Measurements from ENCODE around the gene CPXM1.
"Not testable (repeated sequence)": the region's sequence is repeated elsewhere in the genome, so short reads cannot be mapped to it uniquely, and the experiment has no call there.

CPXM1 gene

DNA sequence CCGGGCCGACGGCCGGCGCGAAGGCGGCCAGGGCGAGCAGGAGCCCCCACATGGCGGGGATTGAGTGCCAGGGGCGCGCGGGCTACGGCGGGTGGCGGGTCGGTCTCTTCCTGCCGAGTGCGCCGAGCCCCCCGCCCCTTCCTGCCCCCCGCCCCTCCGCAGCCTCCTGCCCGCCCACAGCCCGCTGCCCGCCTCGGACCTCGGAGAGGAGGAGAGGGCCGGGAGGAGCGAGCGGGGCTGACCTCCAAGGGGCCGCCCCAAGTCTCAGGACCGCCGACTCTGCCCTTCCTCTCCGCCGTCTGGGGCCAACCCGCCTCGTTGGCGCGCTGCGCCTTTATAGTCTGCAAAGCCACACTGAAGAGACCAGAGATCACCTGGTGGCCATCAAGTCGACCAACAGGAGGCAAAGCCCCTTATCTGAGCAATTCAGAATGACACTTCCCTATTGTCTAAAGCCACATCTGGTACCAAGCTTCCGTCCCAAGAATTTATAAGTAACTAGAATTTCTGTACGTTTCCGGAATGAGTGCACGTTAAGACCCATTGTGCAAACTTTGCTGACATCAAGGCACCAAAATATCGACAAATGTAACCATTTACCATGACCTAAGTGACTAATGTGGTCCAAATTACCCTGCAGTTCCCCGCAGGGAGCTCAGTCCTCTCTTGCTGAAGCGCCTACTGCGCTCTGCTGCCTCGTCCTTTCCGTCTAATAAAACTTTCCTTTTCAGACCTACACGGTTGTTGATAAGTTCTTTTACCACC lies at the start of gene CPXM1:
Gene CPXM1 (minus strand): TSS at position 107 of the 765 bp plus-strand sequence. CDS start 55 bp downstream, at position 52.
- peak; percentile 83 for DNase-seq

DNA sequence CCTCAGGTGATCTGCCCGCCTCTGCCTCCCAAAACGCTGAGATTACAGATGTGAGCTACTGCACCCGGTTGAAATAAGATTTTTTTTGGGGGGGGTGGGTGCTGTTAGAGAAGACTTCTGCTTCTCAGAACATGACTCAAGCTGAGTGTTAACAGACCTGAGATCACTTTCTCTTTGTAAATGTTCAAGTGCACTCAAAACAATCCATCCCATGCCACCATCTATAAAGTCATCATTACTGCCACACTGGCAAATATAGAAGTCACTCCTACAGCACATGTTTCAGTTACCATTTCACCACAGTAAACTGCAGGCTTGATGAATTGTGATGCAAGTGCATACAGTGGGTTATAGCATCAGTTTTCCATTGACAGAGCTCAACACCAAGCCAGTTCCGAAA lies 49.1 kb upstream of the CPXM1 start:
- no peak for DNase-seq

DNA sequence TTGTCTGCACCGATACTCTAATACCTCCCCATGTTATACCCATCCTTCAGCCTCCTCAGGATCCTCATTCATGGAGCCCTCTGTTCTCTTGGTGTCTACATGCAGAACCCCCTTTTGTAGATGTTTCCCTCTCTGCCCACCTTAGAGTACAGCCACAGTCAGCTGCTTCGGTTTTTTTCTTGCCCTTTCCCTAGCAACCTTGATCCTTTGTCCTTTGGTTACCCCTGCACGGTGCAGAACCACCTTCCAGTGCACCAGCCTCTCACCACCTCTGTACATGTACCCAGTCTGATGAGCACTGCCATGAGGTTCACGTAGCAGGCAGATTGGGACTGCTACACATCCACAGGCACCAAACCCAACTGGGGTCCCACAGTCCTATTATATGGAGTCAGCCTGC lies 47.4 kb upstream of the CPXM1 start:
- no peak for DNase-seq

DNA sequence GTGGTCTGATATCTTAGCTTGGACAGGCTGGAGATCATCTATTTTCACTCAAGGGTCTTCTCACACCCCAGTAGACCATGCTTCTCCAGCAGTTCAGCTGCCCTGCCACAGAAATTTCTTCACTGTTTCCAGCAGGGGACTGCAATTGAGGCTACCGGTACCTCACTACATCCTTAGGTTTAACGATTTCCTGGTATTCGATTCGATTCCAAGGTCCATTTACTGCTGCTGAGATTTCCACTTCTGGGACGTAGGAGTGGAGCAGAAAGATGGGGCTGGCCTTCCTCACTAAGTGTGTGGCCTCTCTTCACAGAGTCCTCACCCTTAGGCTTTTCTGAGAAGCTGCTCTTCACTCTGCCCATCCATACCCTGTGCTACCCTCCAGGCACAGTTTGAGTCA lies 46.3 kb upstream of the CPXM1 start:
- no peak for DNase-seq

DNA sequence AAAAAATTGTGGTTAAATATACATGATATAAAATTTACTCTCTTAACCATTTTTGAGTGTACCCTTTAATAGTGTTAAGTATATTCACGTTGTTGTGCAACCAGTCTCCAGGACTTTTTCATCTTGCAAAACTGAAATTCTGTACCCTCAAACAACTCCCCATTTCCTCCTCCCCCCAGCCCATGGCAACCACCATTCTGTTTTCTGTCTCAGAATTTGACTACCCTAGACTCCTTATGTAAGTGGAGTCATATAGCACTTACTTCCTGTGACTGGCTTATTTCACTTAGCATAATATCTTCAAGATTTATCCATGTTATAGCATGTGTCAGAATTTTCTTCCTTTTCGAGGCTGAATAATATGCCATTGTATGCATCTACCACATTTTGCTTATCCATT lies 45.2 kb upstream of the CPXM1 start:
- DNase-seq: no peak

DNA sequence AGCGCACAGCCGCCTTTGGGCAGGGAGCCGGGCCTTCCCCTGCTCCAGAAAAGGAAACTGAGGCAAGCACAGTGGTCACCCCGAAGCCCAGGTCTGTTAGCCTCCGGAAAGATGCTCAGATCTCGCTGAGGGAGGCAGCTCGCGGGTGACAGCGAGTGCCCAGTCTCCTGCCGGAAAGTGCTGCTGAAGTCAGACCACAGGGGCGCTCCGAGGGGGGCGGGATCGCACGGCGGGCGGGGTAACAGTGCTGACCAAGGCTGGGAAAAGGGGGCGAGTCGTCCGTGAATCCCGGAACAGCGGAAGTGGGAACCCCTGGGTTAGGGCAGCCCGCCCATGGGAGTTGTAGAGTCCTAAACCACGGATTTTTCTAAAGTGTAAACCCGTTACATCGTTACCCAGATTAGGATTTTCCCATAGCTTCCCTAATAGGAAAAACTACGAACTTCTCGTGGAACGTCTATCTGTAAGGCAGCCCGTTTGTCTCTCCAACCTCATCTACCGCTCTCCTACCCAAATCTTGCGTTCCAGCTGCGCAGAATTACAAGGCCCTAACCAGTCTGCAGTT lies 40.6 kb upstream of the CPXM1 start:
- peak; percentile 56 for DNase-seq

DNA sequence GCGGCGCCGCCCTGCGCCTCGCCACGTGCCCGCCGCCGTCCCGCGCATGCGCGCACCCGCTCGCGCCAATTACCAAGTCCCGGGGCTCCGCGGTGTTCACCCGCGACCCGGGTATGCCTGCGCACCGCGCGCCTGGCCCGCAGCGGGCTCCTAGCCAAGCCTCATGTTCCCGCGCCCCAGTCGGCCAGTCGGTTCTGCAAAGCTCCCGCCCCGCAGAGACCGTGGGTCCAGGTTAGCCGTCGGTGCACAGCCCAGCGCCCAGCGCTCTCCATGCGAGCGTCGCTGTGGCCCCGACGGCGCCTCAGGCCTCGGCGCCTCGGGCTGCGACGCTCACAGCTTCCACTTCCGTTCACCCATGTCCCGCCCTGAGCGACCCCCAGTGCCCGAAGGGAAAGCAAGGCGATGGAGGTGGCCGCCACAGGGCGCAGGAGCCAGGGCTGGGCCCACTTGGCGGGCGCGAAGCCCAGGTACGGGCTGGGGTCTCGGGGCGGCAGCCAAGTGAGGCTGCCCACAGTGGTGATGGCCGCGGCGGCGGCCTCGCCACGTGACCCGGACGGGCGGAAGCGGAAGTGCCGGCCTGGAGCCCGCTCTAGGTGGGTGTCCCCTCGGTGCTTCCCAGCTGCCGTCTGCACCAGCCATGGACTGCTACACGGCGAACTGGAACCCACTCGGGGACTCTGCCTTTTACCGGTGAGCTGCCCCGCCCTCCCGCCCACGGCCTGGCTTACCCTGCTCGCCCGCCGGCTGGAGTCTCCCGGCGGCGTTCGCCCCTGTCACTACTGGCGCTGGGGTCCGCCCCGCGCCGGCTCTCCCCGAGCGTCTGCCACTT lies 39.9 kb upstream of the CPXM1 start, which contains the start of the genes PCED1A and VPS16:
Gene PCED1A (minus strand): TSS at position 518 of the 829 bp plus-strand sequence. CDS start 743 bp downstream, outside the sequence.
Gene VPS16 (plus strand): TSS at position 608 of the 829 bp plus-strand sequence. CDS start 30 bp downstream, at position 638.
- peak; percentile 94 for DNase-seq

DNA sequence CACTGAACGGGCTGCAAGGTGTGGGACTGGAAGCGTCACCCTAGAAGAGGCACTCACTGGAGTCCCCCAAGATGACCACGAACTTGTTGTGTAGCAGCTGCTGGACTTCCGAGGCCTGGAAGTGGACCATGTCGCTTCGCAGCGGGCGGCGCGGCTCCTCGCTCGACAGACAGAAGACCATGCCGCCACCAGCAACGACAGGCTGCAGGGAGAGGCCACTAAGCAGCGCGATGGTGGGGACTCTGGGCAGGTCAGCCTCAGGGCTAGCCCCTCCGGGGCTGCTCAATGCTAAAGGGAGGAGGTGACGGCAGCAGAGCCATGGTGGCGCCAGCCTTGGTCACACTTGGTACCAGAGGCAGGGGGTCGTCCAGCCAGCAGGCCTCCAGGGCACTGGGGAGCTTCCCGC lies 39.3 kb upstream of the CPXM1 start:
- DNase-seq: peak; percentile 4

DNA sequence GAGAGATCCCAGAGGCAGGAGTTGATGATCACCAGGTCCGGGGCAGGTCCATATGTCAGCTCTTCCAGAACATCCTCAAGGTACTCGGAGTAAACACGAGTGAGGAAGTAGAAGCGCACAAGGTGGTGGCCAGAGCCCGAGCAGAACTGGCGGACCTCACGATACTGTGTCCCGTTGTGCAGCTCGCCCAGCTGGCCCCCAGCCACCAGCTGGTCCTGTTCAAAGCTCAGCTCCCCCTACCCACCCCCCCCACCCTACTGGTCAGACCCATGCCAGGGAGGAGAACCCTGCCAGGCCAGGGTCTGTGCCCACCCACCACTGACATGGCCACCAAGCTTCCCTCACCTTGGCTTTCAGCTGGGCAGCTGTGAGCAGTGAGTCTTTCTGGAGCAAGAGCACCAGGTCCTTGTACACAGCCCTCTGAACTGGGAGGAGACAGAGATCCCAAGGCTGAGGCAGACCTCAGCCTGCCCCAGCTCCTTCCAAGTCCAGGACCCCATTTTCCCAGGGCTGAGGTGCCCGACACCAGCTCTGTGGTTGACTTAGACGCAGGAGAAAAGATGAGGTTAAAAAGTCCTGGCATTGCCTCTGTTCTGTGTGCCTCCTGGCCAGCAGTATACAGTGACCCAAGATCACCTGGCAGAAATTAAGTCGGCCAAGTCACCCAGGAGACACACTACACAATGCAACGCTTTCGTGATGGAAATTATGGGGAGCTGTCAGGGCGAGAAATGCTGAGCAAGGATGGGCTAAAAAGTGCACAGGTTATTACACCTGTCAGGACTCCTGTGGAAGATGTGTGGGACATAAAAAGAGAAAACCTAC lies 38.6 kb upstream of the CPXM1 start:
- no peak for DNase-seq

DNA sequence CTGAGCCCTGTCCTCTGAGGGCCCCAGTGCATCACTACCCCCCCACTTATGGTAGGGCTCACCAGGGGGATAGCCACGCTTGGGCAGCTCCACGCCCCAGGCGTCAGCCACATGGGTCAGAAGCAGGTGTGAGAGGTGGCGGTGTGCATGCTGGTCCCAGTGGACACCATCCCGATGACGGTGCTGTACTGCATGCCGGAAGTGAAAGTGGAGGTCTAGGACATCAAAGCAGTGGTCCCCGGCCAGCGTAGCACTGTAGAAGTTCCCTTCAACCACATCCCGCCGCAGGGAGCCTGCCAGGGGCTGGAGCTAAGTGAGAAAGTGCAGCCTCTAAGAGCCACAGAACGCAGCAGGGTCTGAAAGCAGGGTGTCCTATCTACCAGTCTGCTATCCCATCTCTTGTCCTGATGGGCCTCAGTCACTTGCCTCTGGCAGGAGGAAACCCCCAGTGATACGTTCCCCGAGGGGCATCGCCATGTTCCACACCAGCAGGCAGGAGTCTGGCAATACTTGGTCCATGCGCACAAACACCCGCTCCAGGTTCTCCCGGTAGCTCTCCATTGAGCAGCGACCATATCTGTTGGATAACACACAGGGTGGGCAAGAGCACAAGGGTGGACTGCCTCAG lies 37.9 kb upstream of the CPXM1 start:
- DNase-seq: no peak

DNA sequence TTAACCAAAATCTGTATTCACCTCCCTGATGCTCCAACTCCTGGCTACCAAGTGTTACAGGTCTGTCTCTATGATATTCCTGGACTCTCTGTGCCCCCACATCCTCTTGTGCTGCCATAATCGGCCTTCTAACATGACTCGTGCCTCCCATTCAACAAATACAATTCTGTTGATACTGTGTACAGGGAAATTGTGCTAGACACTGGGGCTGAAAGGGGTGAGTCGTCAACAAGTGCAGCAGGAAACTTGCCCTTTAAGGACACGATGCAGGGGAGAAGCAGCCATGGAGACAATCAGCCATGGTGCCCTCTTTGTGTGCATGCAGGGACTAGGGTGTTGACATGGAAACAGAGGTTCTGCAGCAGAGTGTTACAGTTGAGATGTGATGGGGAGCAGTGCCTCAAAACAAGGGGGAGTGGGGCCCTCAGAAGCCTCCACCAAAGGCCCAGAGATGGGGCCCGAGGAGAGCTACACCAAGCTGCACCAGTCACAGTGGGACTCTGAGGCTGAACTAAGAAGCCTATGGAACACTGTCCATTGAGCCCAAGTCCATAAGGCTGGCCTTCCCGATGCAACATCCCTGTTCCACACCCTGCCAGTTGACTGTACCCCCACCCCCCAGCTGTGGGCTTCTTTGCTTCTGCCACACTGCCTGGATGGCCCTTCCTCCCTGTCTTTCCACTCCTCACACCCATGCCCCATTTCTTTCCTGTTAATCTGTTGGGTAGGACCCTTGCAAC lies 37.0 kb upstream of the CPXM1 start:
- no peak for DNase-seq

DNA sequence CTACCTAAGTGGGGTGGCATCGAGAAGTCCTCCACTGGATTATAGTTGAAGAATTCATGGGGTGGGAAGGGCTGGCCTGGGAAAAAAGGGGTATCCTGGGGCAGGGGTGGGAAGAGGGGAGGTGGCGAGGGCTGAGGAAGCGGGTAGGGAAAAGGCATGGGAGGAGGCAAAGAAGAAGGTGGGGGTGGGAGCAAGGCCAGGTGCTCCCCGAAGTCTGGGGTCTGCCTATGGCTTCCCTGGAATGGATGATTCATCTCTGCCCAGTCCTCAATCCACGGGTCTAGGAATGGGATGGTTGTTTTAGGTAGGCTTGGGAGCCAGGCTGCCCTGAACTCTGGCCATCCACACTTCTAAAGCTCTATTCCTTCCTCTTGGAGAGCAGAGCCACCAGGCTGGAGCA lies 35.6 kb upstream of the CPXM1 start:
- no peak for DNase-seq

DNA sequence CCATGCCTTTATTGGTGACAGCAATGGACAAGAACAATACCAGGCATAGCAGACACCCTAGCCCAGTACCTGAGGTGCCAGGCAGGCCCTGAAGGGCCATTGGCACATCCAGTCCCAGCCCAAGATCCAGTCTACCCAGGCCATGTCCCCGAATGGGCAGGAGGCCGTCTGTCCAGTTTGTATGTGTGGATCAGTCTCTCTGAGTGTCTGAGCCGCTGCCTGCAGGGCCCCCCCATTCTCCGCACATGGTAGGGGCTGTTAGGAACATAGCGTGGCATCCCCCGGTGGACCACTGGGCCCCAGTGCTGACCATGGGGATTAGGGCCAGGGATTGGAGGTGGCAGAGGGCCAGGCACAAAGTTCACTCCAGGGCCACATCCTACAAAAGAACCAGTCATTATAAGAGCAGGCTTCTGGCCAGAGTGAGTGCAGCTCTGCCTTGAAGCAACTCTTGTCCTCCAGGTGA lies 34.9 kb upstream of the CPXM1 start:
- DNase-seq: no peak

DNA sequence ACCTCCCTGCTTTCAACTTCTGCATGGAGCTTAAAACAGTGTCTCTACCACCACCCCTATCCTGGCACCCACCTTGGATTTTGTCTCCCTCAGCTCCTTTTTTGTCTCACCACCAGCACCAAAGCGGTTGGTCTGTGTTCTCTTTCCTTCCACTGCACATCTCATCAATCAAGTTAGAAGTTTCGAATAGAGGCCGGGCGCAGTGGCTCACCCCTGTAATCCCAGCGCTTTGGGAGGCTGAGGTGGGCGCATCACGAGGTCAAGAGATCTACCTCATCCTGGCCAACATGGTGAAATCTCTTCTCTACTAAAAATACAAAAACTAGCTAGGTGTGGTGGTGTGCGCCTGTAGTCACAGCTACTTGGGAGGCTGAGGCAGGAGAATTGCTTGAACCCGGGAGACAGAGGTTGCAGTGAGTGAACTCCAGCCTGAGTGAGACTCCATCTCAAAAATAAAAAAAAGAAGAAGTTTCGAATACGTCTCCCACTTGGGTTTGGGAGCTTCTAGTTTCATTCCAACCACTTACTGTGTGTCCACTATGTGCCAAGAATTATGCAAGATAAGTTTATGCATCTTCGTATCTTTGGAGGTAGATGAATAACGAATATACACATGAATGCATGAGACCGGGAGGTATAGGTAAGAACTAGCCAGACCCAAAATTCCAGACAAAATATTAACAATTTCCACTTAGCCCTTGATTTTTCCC lies 34.1 kb upstream of the CPXM1 start:
- no peak for DNase-seq

DNA sequence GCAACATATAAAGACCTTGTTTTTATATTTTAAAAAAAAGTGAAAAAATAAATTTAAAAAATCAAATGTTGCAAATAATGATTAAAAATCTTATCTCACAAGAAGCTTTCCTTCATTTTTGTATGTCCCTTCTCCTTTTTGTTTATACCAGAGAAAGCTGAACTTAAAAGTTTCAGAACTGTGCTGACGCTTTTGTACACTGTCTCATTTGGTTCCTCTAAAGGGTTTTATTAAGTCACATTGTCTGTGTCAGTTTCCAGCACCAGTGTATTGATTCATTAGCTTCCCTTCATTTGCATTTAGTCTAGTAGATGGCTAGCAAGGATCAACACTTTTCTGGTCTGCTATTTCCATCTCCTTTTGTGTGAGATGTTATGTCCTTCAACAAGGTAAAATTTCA lies 33.3 kb upstream of the CPXM1 start:
- DNase-seq: no peak

DNA sequence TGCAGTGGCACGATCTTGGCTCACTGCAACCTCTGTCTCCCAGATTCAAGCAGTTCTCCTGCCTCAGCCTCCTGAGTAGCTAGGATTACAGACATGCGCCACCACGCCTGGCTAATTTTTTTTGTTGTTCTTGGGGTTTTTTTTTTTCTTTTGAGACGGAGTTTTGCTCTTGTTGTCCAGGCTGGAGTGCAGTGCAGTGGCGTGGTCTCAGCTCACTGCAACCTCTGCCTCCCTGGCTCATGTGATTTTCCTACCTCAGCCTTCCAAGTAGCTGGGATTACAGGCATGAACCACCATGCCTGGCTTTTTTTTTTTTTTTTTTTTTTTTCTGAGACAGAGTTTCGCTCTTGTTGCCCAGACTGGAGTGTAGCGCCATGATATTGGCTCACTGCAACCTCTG lies 30.8 kb upstream of the CPXM1 start:
- DNase-seq: not testable (repeated sequence)

DNA sequence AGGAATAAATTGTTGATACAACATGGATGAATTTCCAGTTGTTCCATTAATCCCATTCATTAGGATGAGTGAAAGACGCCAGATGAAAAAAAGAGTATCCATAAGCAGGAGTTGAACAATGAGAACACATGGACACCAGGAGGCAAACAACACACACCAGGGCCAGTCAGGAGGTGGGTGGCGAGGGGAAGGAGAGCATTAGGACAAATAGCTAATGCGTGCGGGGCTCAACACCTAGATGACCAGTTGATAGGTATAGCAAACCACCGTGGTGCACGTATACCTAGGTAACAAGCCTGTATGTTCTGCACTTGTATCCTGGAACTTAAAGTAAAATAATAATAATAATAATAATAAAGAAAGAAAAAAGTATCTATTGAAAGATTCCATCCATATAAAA lies 28.9 kb upstream of the CPXM1 start:
- DNase-seq: no peak

DNA sequence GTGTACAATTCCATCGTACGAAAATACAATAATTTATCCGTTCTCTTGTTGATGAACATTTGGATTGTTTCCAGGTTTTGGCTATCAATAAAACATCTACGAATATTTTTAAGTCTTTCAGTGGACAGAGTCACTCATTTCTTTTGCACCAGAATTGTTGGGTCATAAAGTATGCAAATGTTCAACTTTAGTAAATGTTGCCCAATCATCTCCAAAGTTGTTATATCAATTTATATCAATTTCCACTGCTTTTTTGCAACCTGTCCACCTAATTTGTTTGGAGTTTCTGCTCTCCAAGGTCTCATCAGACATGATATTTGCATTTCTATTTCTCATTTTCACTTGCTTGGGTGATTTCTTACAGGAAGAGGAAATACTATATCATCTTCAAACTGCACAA lies 26.2 kb upstream of the CPXM1 start:
- DNase-seq: no peak

DNA sequence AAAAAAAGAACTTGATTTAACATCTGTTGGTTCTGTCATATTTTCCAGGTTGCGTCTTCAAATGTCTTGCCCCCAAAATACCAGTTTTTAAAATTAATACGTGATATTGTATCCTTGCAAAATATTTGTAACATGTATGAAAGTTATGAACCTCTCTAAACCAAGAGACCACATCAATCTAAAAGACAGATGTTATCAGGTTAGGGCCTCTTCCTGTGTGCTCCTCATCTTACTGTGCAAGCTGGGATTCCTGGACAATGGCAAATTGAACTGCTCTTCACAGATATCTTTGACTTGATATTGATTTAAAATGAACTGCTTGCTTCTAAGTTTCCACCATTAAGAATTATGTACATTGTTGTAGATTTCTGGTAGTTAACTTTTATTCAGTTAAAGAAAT lies 25.3 kb upstream of the CPXM1 start:
- no peak for DNase-seq

DNA sequence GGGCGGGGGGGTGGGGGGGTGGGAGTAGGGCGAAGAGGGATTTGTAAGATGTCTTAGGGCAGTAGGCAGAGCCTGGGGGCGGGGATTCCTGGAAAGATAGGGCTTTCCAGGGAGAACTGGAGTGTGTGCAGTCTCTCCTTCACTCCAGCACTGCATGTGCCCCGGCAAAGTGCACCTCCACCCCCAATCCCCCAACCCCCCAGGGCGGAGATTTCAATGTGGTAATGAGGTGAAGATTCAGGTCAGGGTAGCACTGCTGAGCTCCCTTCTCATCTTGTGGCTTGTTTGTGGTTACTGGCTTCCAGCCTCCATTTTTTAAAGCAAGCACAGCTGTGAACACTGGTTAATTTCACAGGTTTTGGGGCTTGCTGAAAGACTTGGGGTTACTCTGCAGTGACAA lies 21.6 kb upstream of the CPXM1 start:
- DNase-seq: peak; percentile 4

Measured in eye (tissue), 1 donor.